NT2/D1 (cell line): ENCODE results near the gene AK9.
"Not testable (repeated sequence)": the region's sequence is repeated elsewhere in the genome, so short reads cannot be mapped to it uniquely, and the experiment has no call there.

Experiments
- DNase-seq: peaks from one replicate; pipeline ENCODE4 v3.0.0-alpha.2; 2011; ENCODE audit warnings: low read depth, low spot score
- H3K27me3 ChIP-seq: 2 replicates; pipeline ENCODE4 v1.6.0; 2011; ENCODE audit warnings: mild to moderate bottlenecking; ENCODE audit not compliant: insufficient read length, insufficient read depth
- H3K36me3 ChIP-seq: 2 replicates; pipeline ENCODE4 v1.6.1; 2011; ENCODE audit warnings: mild to moderate bottlenecking, low read length, mixed read lengths; ENCODE audit not compliant: insufficient read depth, insufficient read length
- H3K4me1 ChIP-seq: 2 replicates; pipeline ENCODE4 v1.5.1; 2011; ENCODE audit not compliant: insufficient read depth, insufficient read length
- H3K4me3 ChIP-seq: 2 replicates; pipeline ENCODE4 v1.5.1; 2011; ENCODE audit warnings: low read depth; ENCODE audit not compliant: insufficient read length
- H3K9ac ChIP-seq: 2 replicates; pipeline ENCODE4 v1.6.0; 2011; ENCODE audit warnings: low read depth; ENCODE audit not compliant: insufficient read length
- H3K9me3 ChIP-seq: 2 replicates; pipeline ENCODE4 v1.5.1; 2011; ENCODE audit warnings: mild to moderate bottlenecking, low read length; ENCODE audit not compliant: insufficient read depth
- SUZ12 ChIP-seq: IDR thresholded peaks from 2 replicates; pipeline ENCODE4 v1.6.1; 2011; ENCODE audit not compliant: insufficient read length, insufficient read depth; ENCODE audit errors: extremely low read depth
- YY1 ChIP-seq: IDR thresholded peaks from 2 replicates; pipeline ENCODE4 v1.6.1; 2011; ENCODE audit not compliant: insufficient read length, insufficient read depth
- ZNF274 ChIP-seq: IDR thresholded peaks from 2 replicates; pipeline ENCODE4 v1.6.1; 2011; ENCODE audit warnings: mild to moderate bottlenecking, low read depth, low read length

Gene AK9

GRCh38 chr6:109466212-109466923 is 224.6 kb downstream of the AK9 start:
- no peaks in the 10 kb centered on the region for H3K9me3 ChIP-seq
- DNase-seq: no peak
- H3K27me3 ChIP-seq: no peaks in the 10 kb centered on the region
- H3K9ac ChIP-seq: no peak overlapping the region
- H3K36me3 ChIP-seq: peaks cover 85% of the 10 kb centered on the region
- H3K4me1 ChIP-seq: no peaks in the 10 kb centered on the region
- H3K4me3 ChIP-seq: no peak overlapping the region
- TF ChIP-seq ZNF274 (no peak), YY1 (no peak), SUZ12 (no peak)

- no peaks in the 10 kb centered on the region for H3K27me3 ChIP-seq
- H3K36me3 ChIP-seq: peaks cover 82% of the 10 kb centered on the region
- no peak for DNase-seq
These were observed 225.2 kb downstream of the AK9 start for GRCh38 chr6:109465772-109466171.

GRCh38 chr6:109461733-109462526 is 229.1 kb downstream of the AK9 start:
- TF ChIP-seq SUZ12 (no peak), ZNF274 (no peak), YY1 (no peak)
- Histone ChIP-seq H3K4me3 (no peak overlapping the region), H3K9me3 (no peaks in the 10 kb centered on the region), H3K27me3 (no peaks in the 10 kb centered on the region), H3K36me3 (peaks cover 48% of the 10 kb centered on the region), H3K9ac (no peak overlapping the region), H3K4me1 (peaks cover 4% of the 10 kb centered on the region)
- DNase-seq: no peak

More at GRCh38 chr6:109465772-109466171, 225.2 kb downstream of the AK9 start:
- no peaks in the 10 kb centered on the region for H3K4me1 ChIP-seq
- no peak for TF ChIP-seq ZNF274
- no peak for TF ChIP-seq YY1
- no peak for TF ChIP-seq SUZ12
- no peak overlapping the region for H3K4me3 ChIP-seq
- H3K9me3 ChIP-seq: no peaks in the 10 kb centered on the region
- no peak overlapping the region for H3K9ac ChIP-seq

- not testable (repeated sequence) for DNase-seq, H3K4me3 ChIP-seq, H3K4me1 ChIP-seq, H3K9ac ChIP-seq, H3K9me3 ChIP-seq, H3K27me3 ChIP-seq
- H3K36me3 ChIP-seq: peaks cover 43% of the 10 kb centered on the region
These were observed 229.8 kb downstream of the AK9 start for GRCh38 chr6:109461205-109461604.

- DNase-seq: no peak
- no peak for TF ChIP-seq SUZ12
- no peak for TF ChIP-seq YY1
- TF ChIP-seq ZNF274: no peak
- Histone ChIP-seq H3K4me3 (no peak overlapping the region), H3K4me1 (peaks cover 4% of the 10 kb centered on the region), H3K27me3 (no peaks in the 10 kb centered on the region), H3K36me3 (peaks cover 34% of the 10 kb centered on the region), H3K9me3 (no peaks in the 10 kb centered on the region), H3K9ac (no peak overlapping the region)
These were observed 230.7 kb downstream of the AK9 start for GRCh38 chr6:109460161-109460829.

- DNase-seq: no peak
- H3K4me3 ChIP-seq: no peak overlapping the region
- TF ChIP-seq ZNF274: no peak
- TF ChIP-seq SUZ12: no peak
- no peak for TF ChIP-seq YY1
- no peaks in the 10 kb centered on the region for H3K27me3 ChIP-seq
- no peaks in the 10 kb centered on the region for H3K9me3 ChIP-seq
- peaks cover 10% of the 10 kb centered on the region for H3K4me1 ChIP-seq
- no peak overlapping the region for H3K9ac ChIP-seq
- H3K36me3 ChIP-seq: peaks cover 22% of the 10 kb centered on the region
These were observed 232.0 kb downstream of the AK9 start for GRCh38 chr6:109458774-109459531.
